Stimulated activated CD4-positive, alpha-beta T cell treated with anti-CD3 and anti-CD28 coated beads, Interleukin-15, amount 100 ng/mL, for 24 hours (primary cell): ENCODE data around the gene IPO9.
A peak's percentile ranks its signal among the peaks of the same experiment; 100 is the strongest.
"Not testable (repeated sequence)": the region's sequence is repeated elsewhere in the genome, so short reads cannot be mapped to it uniquely, and the experiment has no call there.

ENCODE experiments used
- DNase-seq: peaks from one replicate; pipeline ENCODE4 v3.0.0-alpha.2; 2020

The IPO9 gene

DNA sequence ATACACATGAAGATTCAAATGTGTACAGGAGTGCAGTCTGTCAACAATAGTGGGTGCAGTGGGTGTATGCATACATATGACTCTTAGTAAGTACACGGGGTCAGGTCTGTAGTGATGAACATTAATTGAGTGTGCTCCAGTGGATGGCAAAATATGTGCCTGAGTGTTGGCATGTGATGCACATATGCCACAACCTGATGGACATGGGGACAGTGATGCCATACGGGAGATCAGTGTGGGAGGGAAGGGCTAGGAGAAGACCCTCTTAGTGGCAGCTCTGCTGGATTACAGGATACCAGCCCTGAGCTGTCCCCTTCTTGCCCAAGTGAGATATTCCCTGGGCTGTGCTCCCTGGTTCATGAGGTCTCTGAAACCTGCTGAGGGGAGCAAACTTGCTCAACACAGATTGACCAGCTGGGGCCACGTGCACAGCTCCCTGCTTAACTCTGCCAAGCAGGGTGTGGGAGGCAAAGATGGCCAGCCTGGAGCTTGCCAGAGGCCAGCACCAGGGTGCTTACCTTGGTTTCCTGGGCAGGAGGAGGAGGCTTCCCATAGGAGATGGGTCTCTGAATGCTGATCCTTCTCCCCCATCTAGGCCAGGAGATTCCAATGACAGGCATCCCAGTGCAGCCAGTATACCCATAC, 62.0 kb downstream of the IPO9 start:
- DNase-seq, result no peak

DNA sequence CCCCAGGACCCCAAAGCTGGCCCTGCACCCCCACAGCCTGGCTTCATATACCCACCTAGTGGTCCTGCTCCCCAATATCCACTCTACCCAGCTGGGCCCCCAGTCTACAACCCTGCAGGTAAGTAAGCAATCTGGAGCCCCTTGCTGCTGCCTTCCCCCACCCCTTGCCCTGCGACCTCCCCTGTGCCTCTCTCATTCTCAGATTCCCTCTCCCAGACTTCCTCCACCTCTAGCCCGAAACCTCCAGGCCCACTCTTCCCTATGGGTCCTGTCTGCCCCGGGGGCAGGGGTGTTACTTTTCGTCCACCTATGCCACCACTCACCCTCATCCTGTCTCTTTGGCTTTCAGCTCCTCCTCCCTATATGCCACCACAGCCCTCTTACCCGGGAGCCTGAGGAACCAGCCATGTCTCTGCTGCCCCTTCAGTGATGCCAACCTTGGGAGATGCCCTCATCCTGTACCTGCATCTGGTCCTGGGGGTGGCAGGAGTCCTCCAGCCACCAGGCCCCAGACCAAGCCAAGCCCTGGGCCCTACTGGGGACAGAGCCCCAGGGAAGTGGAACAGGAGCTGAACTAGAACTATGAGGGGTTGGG, 62.6 kb downstream of the IPO9 start:
- DNase-seq, result no peak

DNA sequence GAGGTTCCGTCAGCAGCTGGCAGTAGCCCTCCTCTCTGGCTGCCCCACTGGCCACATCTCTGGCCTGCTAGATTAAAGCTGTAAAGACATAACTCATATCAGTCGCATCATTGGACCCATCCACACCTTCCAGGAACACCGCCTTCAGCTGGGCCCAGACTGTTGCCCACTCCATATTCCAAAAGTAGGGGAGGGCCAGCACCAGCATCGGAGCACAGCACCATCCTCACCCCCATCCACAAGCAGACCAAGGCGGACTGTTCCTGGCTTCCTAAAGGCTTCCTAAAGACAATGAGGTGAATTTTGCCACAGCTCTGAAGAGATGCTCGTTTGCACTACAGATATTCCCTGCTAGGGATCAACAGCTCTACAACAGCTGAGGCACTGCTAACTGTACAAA, 63.3 kb downstream of the IPO9 start:
- no peak for DNase-seq

DNA sequence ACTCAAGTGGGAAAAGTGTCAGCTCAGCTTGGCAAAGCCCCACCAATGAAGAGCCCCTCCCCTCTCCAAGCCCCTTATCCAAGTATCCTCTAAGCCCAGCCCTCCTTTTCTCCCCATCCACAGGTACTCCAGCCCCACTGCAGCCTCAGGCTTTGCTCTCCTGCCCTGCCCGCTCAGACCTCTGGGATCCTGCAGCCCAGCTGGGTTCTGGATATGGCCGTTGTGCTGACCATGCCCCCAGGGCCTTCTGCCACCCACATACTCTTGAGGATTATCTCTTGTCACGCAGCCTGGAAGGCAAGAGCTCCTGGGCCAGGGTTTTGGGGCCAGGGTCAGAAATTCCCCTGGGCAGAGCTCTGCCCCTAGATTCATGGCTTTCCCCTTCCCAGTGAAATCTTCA, 64.5 kb downstream of the IPO9 start:
- DNase-seq, result no peak

DNA sequence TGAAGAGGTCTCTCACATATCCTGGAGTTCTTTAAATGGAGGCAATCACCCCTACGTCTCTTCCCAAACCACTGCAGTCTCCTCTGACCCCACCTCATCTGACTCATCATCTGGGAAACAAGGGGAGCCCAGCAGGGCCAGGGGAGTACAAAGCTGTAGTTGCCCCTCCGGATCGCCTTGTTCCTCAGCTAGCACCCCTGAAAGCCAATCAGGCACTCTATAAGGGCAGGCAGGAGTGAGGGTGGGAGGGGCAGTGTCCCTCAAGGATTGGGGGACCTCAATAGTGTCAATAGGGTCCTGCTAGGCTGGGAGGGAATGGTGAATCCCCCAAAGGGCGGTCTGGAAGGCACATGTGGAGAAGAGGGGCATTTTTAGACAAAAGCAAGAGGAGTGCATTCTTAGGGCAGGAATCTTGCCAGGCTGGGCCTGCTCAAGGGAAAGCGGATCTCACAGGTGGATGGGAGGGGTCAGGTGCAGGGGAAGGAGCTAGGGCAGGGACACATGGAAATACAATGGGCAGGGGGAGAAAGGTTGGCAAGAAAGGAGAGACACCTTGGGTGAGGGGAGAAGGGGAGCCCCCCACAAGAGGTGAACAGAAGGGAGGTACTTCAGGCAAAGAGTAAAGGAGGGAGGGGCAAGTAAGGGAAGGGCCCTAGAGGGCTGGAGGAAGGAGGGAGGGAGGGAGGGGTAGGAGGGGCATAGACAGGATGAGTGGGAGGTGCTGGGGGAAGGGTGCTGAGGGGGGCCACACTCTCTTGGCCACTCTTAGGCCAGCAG, 65.6 kb downstream of the IPO9 start:
- no peak for DNase-seq

DNA sequence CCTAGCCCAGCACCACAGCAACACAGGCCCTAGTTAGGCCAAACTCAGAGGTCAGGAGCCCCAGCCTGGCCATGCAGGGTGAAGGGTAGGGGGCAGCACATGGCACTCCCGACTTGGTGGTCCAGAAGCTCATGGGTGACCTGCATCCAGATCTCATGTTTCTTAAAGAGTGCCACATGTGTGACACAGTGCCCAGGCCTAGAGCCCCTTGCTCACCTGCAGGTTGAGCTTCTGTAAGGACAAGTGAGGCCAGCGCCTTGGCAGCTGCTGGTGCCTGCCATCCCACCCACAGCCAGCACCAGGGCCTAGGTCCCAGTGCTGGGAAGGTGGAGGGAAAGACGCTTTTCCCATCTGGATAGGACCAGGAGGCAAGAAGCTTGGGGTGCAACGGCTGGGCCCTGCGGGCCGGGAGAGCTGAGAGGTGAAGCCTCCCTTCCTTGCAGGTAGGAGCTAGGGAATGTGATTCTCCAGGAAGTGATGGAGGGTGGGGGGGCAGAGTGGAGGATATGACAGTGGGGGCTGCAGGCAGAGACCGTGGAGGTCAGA, 66.2 kb downstream of the IPO9 start:
- no peak for DNase-seq

DNA sequence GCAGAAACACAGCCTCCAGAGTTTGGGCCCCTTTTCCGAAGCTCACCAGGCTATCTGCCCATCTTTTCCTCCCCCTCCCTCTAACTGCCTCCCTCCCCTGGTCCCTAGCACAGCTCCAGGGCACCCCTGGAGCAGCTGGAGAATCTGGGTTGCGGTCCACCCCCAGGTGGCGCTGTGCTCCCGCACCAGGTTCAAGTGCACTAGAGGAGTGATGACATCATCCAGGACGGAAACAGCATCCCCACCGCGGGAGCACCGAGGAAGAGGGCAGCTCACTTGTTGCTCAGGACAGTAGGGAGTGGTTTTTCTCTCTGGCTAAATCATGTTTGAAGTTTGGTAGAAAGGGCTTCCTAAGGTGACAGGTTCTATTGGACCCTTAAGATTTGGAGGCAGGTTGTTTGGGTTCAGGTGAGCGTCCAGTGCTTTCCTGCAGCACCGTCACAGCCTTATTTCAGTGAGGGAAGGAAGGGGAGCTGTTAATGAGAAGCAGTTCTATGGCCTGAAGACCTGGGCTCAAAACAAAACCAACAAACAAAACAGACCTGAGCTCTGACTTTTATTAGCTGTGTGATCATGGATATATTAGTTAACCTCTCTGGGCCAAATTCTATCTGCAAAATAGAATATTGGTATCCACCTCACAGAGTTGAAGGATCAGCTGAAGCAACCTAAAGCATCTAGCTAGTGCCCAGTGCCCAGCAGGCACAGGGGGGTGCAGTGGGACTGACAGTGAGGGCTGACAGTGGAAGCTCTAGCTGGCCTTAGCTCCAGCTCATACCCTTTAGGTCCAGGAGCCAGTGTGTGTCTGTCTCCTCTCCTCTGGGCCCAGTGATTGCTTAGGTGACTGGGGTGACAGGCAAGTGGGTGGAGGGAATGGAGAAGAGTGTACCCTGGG, 67.2 kb downstream of the IPO9 start:
- peak; percentile 92 for DNase-seq

DNA sequence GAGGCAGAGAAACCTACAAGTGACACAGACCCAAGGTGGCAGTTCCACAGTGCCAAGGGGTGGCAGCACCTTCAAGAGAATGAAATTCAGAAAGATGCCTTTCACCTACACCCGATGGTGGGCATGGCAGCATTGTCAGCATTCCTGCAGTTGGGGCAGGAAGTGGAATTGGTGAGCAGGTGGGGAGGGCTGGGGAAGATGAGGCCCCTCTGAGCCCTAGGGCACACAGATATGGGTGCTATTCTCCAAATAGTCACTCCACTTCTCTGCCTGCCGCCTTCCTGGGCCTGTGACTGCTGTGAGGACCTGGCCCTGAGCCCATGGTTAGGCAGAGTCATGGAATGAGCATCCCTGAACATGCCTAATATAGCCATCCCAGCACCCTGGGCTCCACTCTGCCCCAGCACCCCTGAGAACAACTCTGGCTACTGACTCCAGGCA, 68.0 kb downstream of the IPO9 start:
- DNase-seq, result no peak

DNA sequence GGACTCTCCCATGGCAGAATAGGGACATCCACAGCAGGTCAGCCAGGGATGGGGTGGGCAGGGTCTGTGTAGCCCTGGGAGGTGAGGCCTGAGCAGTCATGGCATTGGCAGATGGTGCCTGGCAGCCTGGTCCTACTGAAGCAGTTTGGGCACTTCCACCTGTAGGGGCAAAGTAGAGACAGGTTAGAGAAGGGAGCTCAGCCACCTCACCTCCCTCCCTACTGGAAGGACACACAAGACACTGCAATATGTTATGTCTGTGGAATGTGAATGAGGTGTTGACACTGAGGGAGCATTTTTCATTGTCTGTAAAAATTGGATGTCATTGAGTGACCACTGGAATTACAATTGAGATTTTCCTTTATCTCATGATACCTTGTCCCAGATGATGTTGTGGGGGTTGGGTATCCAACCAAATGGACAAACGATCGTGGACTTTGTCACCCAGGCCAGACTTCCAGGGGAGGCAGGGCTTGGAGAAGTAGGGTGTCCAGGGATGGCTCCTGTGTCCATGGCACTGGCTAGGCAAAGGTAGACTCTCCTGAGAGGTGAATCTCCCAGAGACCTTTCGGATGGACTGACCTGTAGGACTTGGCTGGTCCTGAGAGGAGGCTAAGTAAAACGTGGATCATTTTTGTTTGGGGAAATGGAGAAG, 69.4 kb downstream of the IPO9 start:
- DNase-seq, result no peak

DNA sequence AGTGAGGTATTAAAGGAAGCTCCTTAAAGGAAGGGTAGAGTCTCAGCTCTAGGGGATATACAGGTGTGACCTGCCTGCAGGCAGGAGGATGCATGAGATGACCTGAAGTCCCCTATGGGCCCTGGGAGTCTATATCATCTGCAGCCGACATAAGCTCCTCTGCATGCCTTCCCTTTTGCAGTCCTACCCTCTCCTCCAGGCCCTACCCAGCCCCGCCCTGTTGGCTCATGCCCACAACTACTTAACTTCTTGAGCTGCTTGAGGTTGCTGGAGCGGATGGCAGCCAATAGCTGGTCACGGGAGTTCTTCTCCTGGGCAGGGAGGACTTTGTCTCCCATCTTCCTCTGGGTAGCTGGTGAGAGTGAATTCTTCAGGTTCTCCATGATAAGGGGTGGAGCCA, 70.0 kb downstream of the IPO9 start:
- DNase-seq, result no peak

DNA sequence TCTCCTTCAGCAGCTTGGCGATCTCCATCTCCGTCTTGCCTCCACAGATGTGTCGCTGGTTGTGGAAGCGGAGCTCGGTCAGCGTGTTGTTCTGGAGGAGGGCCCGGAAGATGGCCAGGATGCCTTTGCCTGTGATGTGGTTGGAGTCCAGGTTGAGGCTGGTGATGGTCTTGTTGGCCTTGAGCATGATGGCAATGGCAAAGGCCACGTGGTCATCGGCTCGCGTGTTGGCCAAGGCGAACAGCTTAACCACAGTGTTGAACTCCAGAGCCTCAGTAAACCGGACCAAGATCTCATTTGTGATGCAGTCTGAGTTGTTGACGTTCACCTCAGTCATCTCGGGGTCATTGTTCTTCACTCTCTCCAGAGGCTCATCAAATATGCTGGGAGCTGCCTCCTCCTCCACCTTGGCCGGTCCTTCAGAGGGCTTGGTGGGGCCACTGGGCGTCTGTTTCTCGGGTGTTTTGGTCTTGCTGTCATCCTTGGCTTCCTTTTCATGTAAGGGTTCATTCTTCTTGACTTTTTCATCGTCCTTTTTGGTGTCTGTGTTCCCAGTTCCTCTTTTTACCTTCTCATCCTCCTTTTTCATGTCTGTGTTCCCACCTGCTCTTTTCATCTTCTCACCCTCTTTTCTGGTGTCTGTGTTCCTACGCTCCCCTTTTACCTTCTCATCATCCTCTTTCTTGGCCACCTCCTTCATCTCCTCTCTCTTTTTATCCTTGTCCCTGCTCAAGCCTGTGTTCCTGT, 70.9 kb downstream of the IPO9 start:
- DNase-seq, result no peak

DNA sequence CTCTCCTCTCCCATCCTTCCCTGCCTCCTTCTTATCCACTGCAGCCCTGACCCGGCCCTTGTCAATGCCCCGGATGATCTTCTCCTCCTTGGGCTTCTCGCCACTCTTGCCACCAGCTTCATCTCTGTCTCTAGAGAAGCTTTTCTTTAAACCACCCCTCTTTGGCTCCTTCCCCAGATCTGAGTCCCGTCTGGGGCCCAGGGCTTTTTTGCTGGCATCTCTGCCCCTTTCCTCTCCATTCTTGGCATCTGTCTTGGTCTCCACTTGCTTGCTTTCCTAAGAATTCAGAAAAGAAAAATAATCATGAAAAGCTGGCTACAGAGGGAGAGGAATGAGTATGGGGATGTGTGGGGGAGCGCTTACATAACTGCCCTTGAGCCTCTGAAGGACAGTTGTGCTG, 71.5 kb downstream of the IPO9 start:
- DNase-seq, result no peak

DNA sequence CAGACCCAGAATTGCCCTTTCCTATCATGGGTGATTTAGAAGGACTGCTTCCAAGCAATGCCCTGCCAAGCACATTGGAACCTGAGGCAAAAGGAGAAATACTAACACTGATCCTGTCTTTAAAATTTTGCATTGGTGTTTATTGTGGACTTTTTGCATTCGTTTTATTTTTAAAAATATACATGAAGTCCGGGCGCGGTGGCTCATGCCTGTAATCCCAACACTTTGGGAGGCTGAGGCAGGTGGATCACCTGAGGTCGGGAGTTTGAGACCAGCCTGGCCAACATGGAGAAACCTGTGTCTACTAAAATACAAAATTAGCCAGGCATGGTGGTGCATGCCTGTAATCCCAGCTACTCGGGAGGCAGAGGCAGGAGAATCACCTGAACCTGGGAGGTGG, 72.1 kb downstream of the IPO9 start:
- not testable (repeated sequence) for DNase-seq

DNA sequence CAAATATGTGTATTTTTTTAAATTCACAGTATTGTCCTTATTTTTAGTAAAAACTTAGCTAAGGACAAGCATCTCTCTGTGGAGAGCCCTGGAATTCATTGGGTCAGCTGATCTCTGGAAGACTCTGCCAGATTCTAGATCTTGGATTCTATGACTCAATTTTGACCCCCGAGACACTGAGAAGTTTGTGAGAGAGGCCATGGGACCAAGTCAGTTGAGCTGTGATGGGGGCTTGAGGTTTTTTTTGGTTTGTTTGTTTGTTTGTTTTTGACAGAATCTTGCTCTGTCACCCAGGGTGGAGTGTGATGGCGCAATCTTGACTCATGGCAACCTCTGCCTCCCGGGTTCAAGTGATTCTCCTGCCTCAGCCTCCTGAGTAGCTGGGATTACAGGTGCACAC, 73.2 kb downstream of the IPO9 start:
- DNase-seq, result no peak

DNA sequence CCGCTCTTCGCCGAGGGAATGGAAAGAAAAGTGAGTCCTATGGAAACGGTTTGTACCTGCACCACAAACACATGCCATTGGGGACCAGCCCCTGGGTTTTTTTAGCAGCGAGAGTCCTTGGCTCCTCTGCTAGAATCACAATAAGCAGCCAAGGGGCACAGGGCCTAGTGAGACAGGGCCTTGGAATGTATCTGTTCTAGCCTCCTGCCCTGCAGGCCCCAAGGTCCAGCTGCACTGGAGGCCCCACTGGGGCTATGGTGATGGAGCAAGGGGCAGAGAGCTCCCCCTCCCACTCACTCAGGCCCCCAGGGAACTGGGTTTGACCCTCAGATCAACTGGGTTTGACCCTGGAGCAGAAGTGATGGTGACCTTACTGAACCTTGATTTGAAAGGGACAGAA, 74.2 kb downstream of the IPO9 start:
- DNase-seq, result no peak

DNA sequence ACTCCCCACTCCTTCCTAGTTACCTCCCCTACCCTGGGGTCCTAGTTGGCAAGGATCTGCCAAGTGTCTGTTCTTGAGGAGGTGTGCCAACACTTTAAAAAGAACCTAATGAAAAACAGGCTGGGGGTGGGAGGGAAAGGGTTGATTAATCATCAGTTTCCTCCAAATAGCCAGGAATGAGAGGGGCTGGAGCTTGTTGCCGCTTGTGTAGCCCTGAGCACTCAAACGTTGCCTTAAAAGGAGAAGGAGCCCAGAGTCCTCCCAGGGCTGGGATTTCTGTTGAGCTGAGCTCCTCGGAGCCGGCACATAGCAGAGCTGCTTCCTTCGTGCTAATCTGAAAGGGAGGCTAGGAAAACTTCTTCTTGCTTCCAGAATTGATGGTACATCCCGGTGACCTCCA, 75.6 kb downstream of the IPO9 start:
- DNase-seq, result no peak

DNA sequence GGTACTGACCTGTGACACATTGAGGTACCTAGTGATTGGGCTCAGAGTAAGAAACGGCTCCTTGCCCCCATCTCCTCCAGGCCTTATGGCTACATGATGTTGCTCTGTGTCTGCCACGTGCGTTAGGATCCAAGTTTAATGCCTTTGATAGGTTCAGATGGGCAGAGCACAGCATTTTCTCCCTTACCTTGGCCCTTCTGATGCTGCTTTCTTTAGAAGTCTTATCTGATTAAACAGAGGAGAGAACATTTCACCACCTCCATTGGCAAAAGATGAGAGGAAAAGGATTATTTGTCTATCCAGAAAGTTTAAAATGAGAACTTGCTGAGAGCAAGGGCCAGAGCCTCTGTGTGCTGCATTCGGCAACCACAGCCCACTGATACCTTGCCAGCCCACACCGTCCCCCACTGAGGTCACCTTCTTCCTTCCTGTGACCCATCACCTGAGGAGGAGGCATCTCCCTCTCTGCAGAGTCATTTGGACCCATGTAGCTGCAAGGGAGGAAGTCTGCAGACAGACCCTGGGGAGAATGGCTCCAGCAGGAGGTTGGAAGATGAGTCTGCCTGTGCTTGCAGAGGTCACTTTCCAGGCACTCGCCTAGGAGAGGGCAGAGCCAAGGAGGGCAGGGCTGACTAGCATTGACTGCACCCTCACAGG, 76.4 kb downstream of the IPO9 start:
- no peak for DNase-seq

DNA sequence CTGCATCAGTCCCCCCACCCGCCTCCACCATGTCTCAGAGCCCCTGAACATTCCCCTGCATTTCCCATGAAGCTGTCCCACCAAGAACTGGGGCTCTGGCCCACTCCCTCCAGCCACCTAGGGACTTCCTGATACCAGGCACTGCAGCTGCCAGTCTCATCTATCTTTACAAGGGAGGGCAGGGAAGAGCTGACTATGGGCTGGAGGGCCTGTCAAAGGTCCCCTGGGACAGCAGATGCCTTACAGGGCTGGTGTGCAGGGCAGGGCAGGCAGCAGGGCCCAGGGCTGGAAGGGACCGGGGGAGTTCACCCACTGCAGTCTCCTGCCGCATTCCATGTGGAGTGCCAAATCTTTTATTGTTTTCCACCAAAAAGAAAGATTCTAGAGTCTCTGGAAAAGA, 77.4 kb downstream of the IPO9 start:
- DNase-seq, result no peak

DNA sequence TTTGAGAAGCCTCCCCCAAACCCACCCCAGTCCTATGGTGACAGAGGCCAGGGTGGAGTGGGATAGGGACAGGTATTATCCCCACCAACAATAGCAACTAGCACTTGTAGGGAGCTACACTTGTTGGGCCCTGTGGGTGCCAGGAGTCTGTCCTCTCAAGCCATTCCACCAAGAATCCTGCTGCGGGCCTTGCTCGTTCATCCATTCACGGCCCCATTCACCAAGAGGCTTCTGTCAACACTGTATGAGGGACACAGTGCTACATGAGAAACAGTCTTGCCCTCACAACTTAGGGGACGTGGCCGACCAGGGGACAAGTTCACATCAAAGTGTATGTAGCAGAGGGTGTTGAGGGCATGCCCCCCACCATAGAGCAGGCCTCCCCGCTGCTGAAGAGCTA, 78.7 kb downstream of the IPO9 start:
- no peak for DNase-seq

DNA sequence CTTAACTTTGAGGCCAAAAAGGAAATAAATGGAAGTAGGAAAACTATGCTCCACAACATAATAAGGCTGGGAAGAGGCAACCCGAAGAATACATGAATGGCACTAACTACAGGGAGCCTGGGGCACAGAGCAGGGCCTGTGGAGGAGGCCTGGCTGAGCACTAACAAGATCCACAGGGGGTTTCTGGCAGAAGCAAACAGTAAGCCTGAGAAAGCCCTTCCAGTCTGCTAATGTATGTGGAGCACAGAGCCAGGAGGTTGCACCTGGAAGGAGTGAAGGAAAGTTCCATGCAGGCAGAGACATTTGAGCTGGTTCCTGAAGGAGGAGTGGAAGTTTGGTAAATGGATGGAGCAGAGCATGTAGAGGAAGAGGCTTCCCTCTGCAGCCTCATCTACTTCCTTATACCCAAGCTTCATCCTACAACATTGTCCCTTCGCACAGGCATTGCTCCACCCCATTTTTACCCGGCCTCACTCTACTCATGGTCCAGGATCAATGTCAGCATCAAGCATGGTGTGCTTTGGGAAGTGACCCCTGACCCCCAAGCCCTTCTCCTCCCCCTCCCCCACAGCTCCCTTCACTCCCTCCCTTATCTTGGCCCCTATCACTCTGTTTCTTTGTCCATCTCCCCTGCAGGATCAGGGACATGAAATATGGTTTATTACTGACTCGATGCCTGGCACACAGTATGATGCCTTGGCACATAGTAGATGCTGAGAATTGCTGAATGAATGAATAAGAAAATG, 83.0 kb downstream of the IPO9 start:
- DNase-seq, result no peak
